SK-N-SH treated with all-trans-retinoic acid at 6 μM for 48 hours (cell line): ENCODE results near the gene USP6NL.

Source experiments
- CSDC2 ChIP-seq: fragments of 250-450 bp; sonication (Bioruptor Pico); IDR thresholded peaks from 2 replicates; pipeline ENCODE4 v1.5.0; 2020; ENCODE audit warnings: mild to moderate bottlenecking, moderate library complexity
- SNAI2 ChIP-seq: fragments of 250-450 bp; sonication (Bioruptor Pico); IDR thresholded peaks from 2 replicates; pipeline ENCODE4 v1.5.0; 2020; ENCODE audit warnings: mild to moderate bottlenecking, moderate library complexity
- TCF4 ChIP-seq: fragments of 250-450 bp; sonication (Bioruptor Pico); IDR thresholded peaks from 2 replicates; pipeline ENCODE4 v1.8.0; 2021; ENCODE audit warnings: mild to moderate bottlenecking, moderate library complexity, borderline replicate concordance
- ZC3H10 ChIP-seq: fragments of 250-450 bp; sonication (Bioruptor Pico); IDR thresholded peaks from 2 replicates; pipeline ENCODE4 v1.5.1; 2021; ENCODE audit warnings: mild to moderate bottlenecking, moderate library complexity
- ZFP3 ChIP-seq: fragments of 250-450 bp; sonication (Bioruptor Pico); IDR thresholded peaks from 2 replicates; pipeline ENCODE4 v1.5.0; 2020; ENCODE audit warnings: mild to moderate bottlenecking, moderate library complexity
- ZNF70 ChIP-seq: fragments of 450-650 bp; formaldehyde crosslinking; IDR thresholded peaks from 2 replicates; pipeline ENCODE4 v1.5.0; 2020; ENCODE audit warnings: mild to moderate bottlenecking, moderate library complexity
- TF ChIP-seq, protein P1 (sequence below): fragments of 250-450 bp; sonication (Bioruptor Pico); IDR thresholded peaks from 2 replicates; pipeline ENCODE4 v1.8.0; 2020; ENCODE audit warnings: mild to moderate bottlenecking, moderate library complexity, borderline replicate concordance
- TF ChIP-seq, protein P2 (sequence below): fragments of 250-450 bp; sonication (Bioruptor Pico); IDR thresholded peaks from 2 replicates; pipeline ENCODE4 v1.8.0; 2021; ENCODE audit warnings: low read depth, mild to moderate bottlenecking, moderate library complexity, borderline replicate concordance
- TF ChIP-seq, protein P3 (sequence below): fragments of 250-450 bp; sonication (Bioruptor Pico); IDR thresholded peaks from 2 replicates; pipeline ENCODE4 v1.5.0; 2020; ENCODE audit warnings: mild to moderate bottlenecking, moderate library complexity

DNA sequence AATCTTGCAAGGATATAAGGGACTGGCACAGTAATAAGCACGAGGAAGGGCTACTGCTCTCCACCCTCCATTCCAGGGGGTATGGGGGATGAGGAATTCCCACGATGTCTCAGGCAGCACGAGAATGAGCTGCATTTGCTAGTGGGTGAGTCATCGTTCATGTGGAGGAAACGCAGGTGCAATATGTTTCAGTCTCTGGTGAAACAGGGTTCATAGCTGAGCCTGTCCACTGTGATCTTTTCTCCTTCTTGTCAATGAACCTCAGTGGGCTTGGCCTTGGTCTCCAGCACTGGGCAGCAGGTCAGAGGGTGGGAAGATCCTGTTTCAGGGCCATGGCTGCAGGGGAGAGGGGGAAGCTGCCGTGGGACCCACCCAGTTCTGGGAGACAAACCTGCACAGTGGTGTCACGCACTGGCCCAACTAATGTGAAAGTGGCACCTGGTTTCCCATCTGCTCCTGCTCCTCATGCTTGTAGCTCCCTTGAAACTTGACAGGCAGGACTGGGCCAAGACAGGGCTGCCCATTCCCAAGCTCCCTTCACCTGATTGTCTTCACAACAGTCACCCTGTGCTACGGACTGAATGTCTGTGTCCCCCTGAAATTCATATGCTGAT lies 181.9 kb downstream of the USP6NL start:
- TF ChIP-seq SNAI2 (CRISPR knock-in tag) (no peak), CSDC2 (CRISPR knock-in tag) (no peak), ZFP3 (CRISPR knock-in tag) (no peak), ZNF70 (CRISPR knock-in tag) (no peak), TCF4 (no peak), ZC3H10 (CRISPR knock-in tag) (no peak)
- TF ChIP-seq, protein P1, sequence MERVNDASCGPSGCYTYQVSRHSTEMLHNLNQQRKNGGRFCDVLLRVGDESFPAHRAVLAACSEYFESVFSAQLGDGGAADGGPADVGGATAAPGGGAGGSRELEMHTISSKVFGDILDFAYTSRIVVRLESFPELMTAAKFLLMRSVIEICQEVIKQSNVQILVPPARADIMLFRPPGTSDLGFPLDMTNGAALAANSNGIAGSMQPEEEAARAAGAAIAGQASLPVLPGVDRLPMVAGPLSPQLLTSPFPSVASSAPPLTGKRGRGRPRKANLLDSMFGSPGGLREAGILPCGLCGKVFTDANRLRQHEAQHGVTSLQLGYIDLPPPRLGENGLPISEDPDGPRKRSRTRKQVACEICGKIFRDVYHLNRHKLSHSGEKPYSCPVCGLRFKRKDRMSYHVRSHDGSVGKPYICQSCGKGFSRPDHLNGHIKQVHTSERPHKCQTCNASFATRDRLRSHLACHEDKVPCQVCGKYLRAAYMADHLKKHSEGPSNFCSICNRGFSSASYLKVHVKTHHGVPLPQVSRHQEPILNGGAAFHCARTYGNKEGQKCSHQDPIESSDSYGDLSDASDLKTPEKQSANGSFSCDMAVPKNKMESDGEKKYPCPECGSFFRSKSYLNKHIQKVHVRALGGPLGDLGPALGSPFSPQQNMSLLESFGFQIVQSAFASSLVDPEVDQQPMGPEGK (CRISPR knock-in tag), result no peak
- TF ChIP-seq, protein P2, sequence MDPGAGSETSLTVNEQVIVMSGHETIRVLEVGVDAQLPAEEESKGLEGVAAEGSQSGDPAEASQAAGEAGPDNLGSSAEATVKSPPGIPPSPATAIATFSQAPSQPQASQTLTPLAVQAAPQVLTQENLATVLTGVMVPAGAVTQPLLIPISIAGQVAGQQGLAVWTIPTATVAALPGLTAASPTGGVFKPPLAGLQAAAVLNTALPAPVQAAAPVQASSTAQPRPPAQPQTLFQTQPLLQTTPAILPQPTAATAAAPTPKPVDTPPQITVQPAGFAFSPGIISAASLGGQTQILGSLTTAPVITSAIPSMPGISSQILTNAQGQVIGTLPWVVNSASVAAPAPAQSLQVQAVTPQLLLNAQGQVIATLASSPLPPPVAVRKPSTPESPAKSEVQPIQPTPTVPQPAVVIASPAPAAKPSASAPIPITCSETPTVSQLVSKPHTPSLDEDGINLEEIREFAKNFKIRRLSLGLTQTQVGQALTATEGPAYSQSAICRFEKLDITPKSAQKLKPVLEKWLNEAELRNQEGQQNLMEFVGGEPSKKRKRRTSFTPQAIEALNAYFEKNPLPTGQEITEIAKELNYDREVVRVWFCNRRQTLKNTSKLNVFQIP (CRISPR knock-in tag), result no peak
- TF ChIP-seq, protein P3, sequence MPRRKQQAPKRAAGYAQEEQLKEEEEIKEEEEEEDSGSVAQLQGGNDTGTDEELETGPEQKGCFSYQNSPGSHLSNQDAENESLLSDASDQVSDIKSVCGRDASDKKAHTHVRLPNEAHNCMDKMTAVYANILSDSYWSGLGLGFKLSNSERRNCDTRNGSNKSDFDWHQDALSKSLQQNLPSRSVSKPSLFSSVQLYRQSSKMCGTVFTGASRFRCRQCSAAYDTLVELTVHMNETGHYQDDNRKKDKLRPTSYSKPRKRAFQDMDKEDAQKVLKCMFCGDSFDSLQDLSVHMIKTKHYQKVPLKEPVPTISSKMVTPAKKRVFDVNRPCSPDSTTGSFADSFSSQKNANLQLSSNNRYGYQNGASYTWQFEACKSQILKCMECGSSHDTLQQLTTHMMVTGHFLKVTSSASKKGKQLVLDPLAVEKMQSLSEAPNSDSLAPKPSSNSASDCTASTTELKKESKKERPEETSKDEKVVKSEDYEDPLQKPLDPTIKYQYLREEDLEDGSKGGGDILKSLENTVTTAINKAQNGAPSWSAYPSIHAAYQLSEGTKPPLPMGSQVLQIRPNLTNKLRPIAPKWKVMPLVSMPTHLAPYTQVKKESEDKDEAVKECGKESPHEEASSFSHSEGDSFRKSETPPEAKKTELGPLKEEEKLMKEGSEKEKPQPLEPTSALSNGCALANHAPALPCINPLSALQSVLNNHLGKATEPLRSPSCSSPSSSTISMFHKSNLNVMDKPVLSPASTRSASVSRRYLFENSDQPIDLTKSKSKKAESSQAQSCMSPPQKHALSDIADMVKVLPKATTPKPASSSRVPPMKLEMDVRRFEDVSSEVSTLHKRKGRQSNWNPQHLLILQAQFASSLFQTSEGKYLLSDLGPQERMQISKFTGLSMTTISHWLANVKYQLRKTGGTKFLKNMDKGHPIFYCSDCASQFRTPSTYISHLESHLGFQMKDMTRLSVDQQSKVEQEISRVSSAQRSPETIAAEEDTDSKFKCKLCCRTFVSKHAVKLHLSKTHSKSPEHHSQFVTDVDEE (CRISPR knock-in tag), result no peak
